KBM-7 (cell line): Measurements from ENCODE around the gene DNAJB4.
"Not testable (repeated sequence)": the region's sequence is repeated elsewhere in the genome, so short reads cannot be mapped to it uniquely, and the experiment has no call there.

Source experiments
- DNase-seq: peaks from one replicate; pipeline ENCODE4 v3.0.0-alpha.2; 2015
- in situ Hi-C: fragments of 300-500 bp; cut with MboI; formaldehyde crosslinking; loops from 2 replicates; pipeline ENCODE4 v1.14.3; 2020; ENCODE audit warnings: low sequenced_read_pairs, low pct_unique_long_range_greater_than_20kb, mixed read lengths

The DNAJB4 gene

DNA sequence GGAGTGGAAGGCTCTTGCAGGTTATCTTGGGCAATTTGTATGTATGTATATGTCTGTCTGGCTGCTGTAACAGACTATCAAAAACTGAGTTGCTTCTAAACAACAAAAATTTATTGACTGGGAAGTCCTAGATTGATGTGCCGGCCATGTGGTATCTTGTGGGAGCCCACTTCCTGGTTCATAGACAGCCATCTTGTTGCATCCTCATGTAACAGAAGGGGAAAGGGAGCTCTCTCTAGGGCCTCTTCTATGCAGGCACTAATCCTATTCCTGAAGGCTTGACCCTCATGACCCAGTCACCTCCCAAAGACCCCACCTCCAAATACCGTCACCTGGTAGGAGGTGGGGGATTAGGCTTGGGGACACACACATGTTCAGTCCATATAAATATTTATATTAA is 50.2 kb downstream of the DNAJB4 start:
- in situ Hi-C loops = no loop called here

DNA sequence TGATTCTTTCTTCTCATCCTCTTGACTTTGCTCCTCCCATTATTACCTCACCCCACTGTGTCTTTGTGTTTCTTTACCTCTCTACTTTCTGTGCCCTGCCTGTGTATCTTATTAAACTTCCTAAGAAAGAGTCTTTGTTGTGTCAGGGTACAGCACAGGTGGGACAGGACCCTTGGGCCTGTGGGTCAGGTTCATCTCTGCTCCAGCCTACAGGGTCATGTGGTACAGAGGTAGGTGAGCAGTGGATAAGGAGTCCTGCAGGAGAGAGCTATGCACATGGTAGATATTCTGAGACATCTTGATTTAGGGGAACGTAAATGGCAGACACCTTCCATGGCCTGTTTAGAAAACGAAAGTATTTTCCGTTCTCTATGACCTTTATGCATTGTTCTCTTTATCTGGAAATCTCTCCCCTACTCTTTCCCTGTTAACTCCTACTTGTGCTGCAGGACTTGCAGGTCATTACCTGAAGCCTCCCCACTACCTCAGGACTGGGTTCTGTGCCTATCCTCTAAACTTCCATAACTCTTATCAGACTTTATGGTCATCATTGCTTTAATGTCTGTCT is 50.9 kb downstream of the DNAJB4 start:
- in situ Hi-C loops = no loop called here
- no peak for DNase-seq

More for the DNA sequence above, 50.2 kb downstream of the DNAJB4 start:
- DNase-seq = no peak

DNA sequence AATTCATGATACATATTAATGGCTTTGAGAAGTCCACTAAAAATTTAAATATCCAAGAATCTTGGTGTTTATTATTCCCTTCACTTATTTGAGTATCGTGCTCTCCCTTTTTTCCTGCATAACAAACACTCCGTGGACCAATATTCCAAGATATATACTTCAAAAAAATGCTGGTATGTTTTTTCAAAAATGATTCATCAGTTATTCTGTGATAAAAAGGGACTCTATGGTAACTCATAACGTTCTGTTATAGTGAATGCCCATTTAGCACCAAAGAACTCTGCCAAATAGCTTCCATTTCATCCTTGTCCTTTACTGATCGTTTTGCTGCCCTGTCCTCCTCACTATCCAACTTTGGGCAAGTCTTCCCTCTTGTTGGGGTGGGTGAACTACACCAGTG is 53.9 kb downstream of the DNAJB4 start:
- DNase-seq = no peak
- in situ Hi-C loops = no loop called here

DNA sequence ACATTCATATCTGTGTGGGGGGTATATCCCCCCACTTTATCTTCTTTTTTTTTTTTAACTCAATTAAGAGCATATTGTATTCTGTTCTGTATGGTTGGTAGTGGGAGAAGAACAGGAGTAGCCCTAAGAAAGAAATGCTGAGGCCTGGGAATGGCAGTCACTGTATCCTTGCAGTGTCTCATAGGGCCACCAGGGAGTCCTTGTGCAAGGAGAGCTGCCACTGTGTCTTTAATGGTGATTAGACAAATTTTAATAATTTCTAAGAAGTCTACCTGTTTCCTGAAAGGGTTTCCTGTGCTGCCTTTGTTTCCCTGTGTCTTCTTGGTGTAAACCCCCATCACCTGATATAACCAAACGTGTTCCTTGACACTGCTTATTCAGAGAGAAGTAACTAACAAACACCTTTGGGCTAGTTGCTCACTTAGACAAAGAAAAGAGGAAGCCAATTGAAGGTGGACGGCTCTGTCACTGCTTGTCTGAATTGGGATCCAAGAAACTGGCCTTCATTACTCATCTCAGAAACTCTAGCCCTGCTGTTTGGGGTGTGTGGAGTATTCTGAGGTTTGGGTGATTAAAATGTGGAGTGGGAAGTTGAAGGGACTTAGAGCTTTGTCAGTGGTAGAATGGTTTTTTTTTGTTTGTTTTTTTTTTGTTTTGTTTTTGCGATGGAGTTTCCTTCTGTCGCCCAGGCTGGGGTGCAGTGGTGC is 56.3 kb downstream of the DNAJB4 start:
- peak; percentile 23 for DNase-seq

DNA sequence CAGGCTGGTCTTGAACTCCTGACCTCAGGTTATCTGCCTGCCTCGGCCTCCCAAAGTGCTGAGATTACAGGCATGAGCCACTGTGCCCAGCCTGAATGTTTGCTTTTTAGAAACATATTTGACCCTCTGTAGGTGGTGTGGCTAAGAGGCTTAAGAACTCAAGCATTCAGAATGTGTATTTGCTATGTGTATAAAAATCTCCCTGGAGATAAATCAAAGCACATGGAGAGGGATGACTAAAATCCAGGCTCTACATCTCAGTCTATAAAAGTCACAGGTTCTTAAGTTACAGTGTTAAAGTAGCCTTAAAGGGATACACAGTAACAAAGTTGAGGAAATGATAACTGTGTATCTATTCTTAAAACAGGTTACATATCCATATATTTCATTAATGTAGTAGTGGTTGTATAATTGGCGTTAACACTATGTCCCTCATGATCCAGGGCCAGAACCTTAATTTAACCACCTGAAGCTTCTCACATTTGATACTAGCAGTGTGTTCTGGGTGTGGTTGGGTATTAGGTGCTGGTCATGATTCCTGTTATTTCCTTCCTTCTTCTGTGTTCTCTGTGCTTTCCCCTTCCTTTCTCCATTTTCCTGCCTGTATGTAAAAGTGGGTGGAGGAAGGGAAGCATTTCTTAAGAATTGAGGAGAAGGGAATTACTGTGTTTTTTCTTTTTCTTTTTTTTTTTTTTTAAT is 57.2 kb downstream of the DNAJB4 start:
- DNase-seq = no peak
- in situ Hi-C loops = no loop called here

More for the DNA sequence above, 56.3 kb downstream of the DNAJB4 start:
- in situ Hi-C loops = no loop called here

DNA sequence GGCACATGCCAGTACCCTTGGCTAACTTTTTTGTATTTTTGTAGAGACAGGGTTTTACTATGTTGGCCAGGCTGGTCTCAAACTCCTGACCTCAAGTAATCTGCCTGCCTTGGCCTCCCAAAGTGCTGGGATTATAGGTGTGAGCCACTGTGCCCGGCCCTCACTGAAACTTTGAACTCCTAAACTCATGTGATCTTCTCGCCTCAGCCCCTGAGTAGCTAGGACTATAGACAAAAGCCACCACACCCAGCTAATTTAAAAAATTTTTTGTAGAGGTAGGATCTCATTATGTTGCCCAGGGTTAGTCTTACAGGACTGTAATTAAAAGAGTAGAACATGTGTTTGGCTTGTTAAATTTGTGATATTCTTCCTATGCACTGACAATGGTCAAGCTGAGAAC is 60.1 kb downstream of the DNAJB4 start:
- in situ Hi-C loops, DNase-seq: not testable (repeated sequence)
